Lower lobe of right lung (tissue), 2 donors: ENCODE measurements around the gene RABL3. TPM values are rescaled to one million over a fixed set of nuclear protein-coding genes. Genes with fewer than 3 reads are reported as not detected.
"Not testable (repeated sequence)": the region's sequence is repeated elsewhere in the genome, so short reads cannot be mapped to it uniquely, and the experiment has no call there.

Experiments used
- ATAC-seq, 2 donors: fragments of 200-7000 bp; cut with Tn5 transposase; one replicate each; pipeline ENCODE4 v1.9.1; 2020 to 2022; ENCODE audit warnings: mild to moderate bottlenecking in 2 of 2, moderate library complexity in 2 of 2
- DNase-seq: peaks from one replicate; pipeline ENCODE4 v3.0.0-alpha.2; 2020
- H3K27ac ChIP-seq: fragments of 200-600 bp; one replicate; pipeline ENCODE4 v1.8.0; 2022
- H3K27me3 ChIP-seq: fragments of 200-600 bp; one replicate; pipeline ENCODE4 v1.8.0; 2022; ENCODE audit warnings: low read depth
- H3K36me3 ChIP-seq: fragments of 200-600 bp; one replicate; pipeline ENCODE4 v1.8.0; 2022; ENCODE audit warnings: mild to moderate bottlenecking
- H3K4me1 ChIP-seq: fragments of 200-600 bp; one replicate; pipeline ENCODE4 v1.8.0; 2022
- H3K4me3 ChIP-seq: fragments of 200-600 bp; one replicate; pipeline ENCODE4 v1.8.0; 2022; ENCODE audit warnings: mild to moderate bottlenecking
- H3K9me3 ChIP-seq: fragments of 200-600 bp; one replicate; pipeline ENCODE4 v1.8.0; 2022
- CTCF ChIP-seq: fragments of 200-600 bp; IDR thresholded peaks from one replicate; pipeline ENCODE4 v1.8.0; 2022; ENCODE audit warnings: antibody characterized with exemption, mild to moderate bottlenecking
- intact Hi-C: fragments of 100-400 bp; cut with DNase I; formaldehyde crosslinking; loops from one replicate; pipeline ENCODE4 v1.11.0; 2022
- total RNA-seq: library from RNA; stranded (reverse); fragmentation: NEBNext Ultra II Directional; extraction: Animal tissue kit (Norgen Biotek cat#: 25700); gene quantifications from one replicate; pipeline ENCODE4 v1.2.1, GENCODE V29; 2021
- donor health status: DM: no; HTN: yes; CAD: no; lungs with severe emphysema.

Gene RABL3
- total RNA-seq, 1 donor from 2014 or later, result 24.5 TPM

GRCh38 chr3:120678984-120679383 lies 63.3 kb downstream of the RABL3 start:
- Histone ChIP-seq H3K4me3 (no peak overlapping the region), H3K27me3 (no peaks in the 10 kb centered on the region), H3K4me1 (peaks cover 18% of the 10 kb centered on the region), H3K27ac (peak overlapping the region; percentile 65), H3K9me3 (no peaks in the 10 kb centered on the region), H3K36me3 (no peaks in the 10 kb centered on the region)
- no peak for TF ChIP-seq CTCF
- ATAC-seq, result no peak
- DNase-seq, result no peak
- intact Hi-C loops, result no loop called here

GRCh38 chr3:120678331-120678947 lies 63.9 kb downstream of the RABL3 start:
- H3K4me3 ChIP-seq, result peak overlapping the region; percentile 17
- H3K27ac ChIP-seq, result peak overlapping the region; percentile 65
- ATAC-seq (peak; percentile 89 to 92), DNase-seq (no peak)
- no peaks in the 10 kb centered on the region for H3K27me3 ChIP-seq
- no peak for TF ChIP-seq CTCF
- no peaks in the 10 kb centered on the region for H3K36me3 ChIP-seq
- peaks cover 18% of the 10 kb centered on the region for H3K4me1 ChIP-seq
- intact Hi-C loops, result no loop called here
- H3K9me3 ChIP-seq, result no peaks in the 10 kb centered on the region

GRCh38 chr3:120677193-120677592 lies 65.1 kb downstream of the RABL3 start:
- peaks cover 18% of the 10 kb centered on the region for H3K4me1 ChIP-seq
- H3K36me3 ChIP-seq, H3K4me3 ChIP-seq, ATAC-seq, intact Hi-C loops, DNase-seq, H3K27ac ChIP-seq, H3K27me3 ChIP-seq, H3K9me3 ChIP-seq: not testable (repeated sequence)

- ATAC-seq (no peak), DNase-seq (no peak)
- intact Hi-C loops, result no loop called here
- Histone ChIP-seq H3K4me1 (peaks cover 3% of the 10 kb centered on the region), H3K36me3 (no peaks in the 10 kb centered on the region), H3K27me3 (no peaks in the 10 kb centered on the region), H3K9me3 (no peaks in the 10 kb centered on the region), H3K4me3 (no peak overlapping the region), H3K27ac (no peak overlapping the region)
- TF ChIP-seq CTCF, result no peak
Measured at GRCh38 chr3:120673116-120673515, 69.2 kb downstream of the RABL3 start.

- no peak overlapping the region for H3K4me3 ChIP-seq
- no peaks in the 10 kb centered on the region for H3K27me3 ChIP-seq
- no peaks in the 10 kb centered on the region for H3K36me3 ChIP-seq
- DNase-seq (no peak), ATAC-seq (no peak)
- H3K27ac ChIP-seq, result no peak overlapping the region
- H3K9me3 ChIP-seq, result no peaks in the 10 kb centered on the region
- no peak for TF ChIP-seq CTCF
- intact Hi-C loops, result no loop called here
- H3K4me1 ChIP-seq, result no peaks in the 10 kb centered on the region
Measured at GRCh38 chr3:120670576-120670975, 71.7 kb downstream of the RABL3 start.

GRCh38 chr3:120664926-120665325 lies 77.4 kb downstream of the RABL3 start:
- Histone ChIP-seq H3K36me3 (no peaks in the 10 kb centered on the region), H3K4me3 (no peak overlapping the region), H3K27me3 (no peaks in the 10 kb centered on the region), H3K4me1 (no peaks in the 10 kb centered on the region), H3K9me3 (no peaks in the 10 kb centered on the region), H3K27ac (no peak overlapping the region)
- intact Hi-C loops, result no loop called here
- ATAC-seq (no peak), DNase-seq (no peak)
- no peak for TF ChIP-seq CTCF
